K562 (cell line): Measurements from ENCODE around the gene SYNGR4. TPM values are rescaled to one million over a fixed set of nuclear protein-coding genes. Genes with fewer than 3 reads are reported as not detected.
A peak's percentile ranks its signal among the peaks of the same experiment; 100 is the strongest.

Source experiments
- ATAC-seq: fragments of 200-7000 bp; cut with Tn5 transposase; 3 replicates; pipeline ENCODE4 v1.9.1; 2020; ENCODE audit warnings: moderate library complexity
- BruUV-seq: library from RNA; stranded (reverse); fragments of 400-500 nt; replicated peaks from 2 replicates; lab custom pipeline; 2021; lab: Mats Ljungman, UMichigan
- CTCF ChIA-PET: fragments of 300-600 bp; formaldehyde crosslinking; extraction: SDS; loops from one replicate; lab custom pipeline; 2021; ENCODE audit warnings: low intra/inter-chr PET ratio; lab: Yijun Ruan, JAX
- POLR2A ChIA-PET: fragments of 300-600, 350-650 bp; sonication (Branson Sonifier 250); formaldehyde crosslinking; extraction: SDS; loops from one replicate; lab custom pipeline; 2021; ENCODE audit warnings: antibody characterized with exemption, inconsistent platforms; lab: Yijun Ruan, JAX
- DNase-seq, 4 experiments: peaks; one replicate each; pipeline versions ENCODE4 v3.0.0 to v3.0.0-alpha.2; 2011 to 2018; ENCODE audit warnings: low spot score in 3 of 4, mixed read lengths in 3 of 4; ENCODE audit errors: extremely low read depth in 1 of 4
- FAIRE-seq: peaks from 2 replicates; lab custom pipeline; 2011; peaks lifted over from hg19 to GRCh38; lab: Jason Lieb, UNC
- H2AFZ ChIP-seq: 2 replicates; pipeline ENCODE4 v1.6.0; 2011; ENCODE audit warnings: low read depth, low read length, control low read depth, inconsistent platforms
- H3K27ac ChIP-seq: fragments of 200-600 bp; 3 replicates; pipeline ENCODE4 v1.8.0; 2011; ENCODE audit warnings: low read depth, mild to moderate bottlenecking, control low read depth, inconsistent platforms, low read length, moderate library complexity, mixed read lengths; ENCODE audit errors: extremely low read depth
- H3K27me3 ChIP-seq, 2 experiments: fragments of 300-600 bp in 1 of 2; 2 replicates in 1 of 2; 3 replicates in 1 of 2; pipeline versions ENCODE4 v1.6.0 to v1.8.0; 2011; ENCODE audit warnings: inconsistent platforms in 2 of 2, low read length in 2 of 2, mild to moderate bottlenecking in 1 of 2, mixed read lengths in 1 of 2, moderate library complexity in 1 of 2; ENCODE audit not compliant: control insufficient read depth in 2 of 2, insufficient read depth in 2 of 2
- H3K36me3 ChIP-seq: fragments of 300-600 bp; 3 replicates; pipeline ENCODE4 v1.8.0; 2011; ENCODE audit warnings: mild to moderate bottlenecking, low read length, inconsistent platforms; ENCODE audit not compliant: control insufficient read depth, insufficient read depth
- H3K4me1 ChIP-seq, 2 experiments: fragments of 200-600 bp in 1 of 2; replicated peaks in 1 of 2; 2 replicates in 1 of 2; 3 replicates in 1 of 2; pipeline versions ENCODE4 v1.5.1 to v1.8.0; 2011; ENCODE audit warnings: inconsistent platforms in 2 of 2, low read length in 2 of 2, mild to moderate bottlenecking in 1 of 2, mixed read lengths in 1 of 2, moderate library complexity in 1 of 2; ENCODE audit not compliant: control insufficient read depth in 2 of 2, insufficient read depth in 2 of 2
- H3K4me2 ChIP-seq: 2 replicates; pipeline ENCODE4 v1.6.1; 2011; ENCODE audit warnings: low read length, control low read depth, inconsistent platforms, mixed read lengths; ENCODE audit not compliant: insufficient read depth
- H3K4me3 ChIP-seq: fragments of 200-600 bp; sonication (generic), shearing (Covaris generic); 2 replicates; pipeline ENCODE4 v1.5.1; 2016; ENCODE audit warnings: control low read depth, inconsistent platforms
- H3K79me2 ChIP-seq: fragments of 200-600 bp; 3 replicates; pipeline ENCODE4 v1.8.0; 2011; ENCODE audit warnings: low read length, inconsistent platforms; ENCODE audit not compliant: control insufficient read depth, insufficient read depth
- H3K9ac ChIP-seq, 2 experiments: 2 replicates each; pipeline versions ENCODE4 v1.6.0 to v1.6.1; 2011; ENCODE audit warnings: low read depth in 2 of 2, low read length in 2 of 2, control low read depth in 1 of 2, inconsistent platforms in 1 of 2, mild to moderate bottlenecking in 1 of 2, mixed read lengths in 1 of 2; ENCODE audit not compliant: insufficient read depth in 1 of 2
- H3K9me1 ChIP-seq: one replicate; pipeline ENCODE4 v1.6.0; 2011; ENCODE audit warnings: inconsistent platforms, mild to moderate bottlenecking, low read length, moderate library complexity; ENCODE audit not compliant: control insufficient read depth, insufficient read depth
- H3K9me3 ChIP-seq: replicated peaks from 2 replicates; pipeline ENCODE4 v1.5.1; 2011; ENCODE audit warnings: low read depth, low read length, inconsistent platforms; ENCODE audit not compliant: control insufficient read depth, insufficient read depth
- H4K20me1 ChIP-seq: replicated peaks from 2 replicates; pipeline ENCODE4 v1.6.1; 2011; ENCODE audit warnings: low read length, inconsistent platforms, mixed read lengths; ENCODE audit not compliant: control insufficient read depth, insufficient read depth
- ARID1B ChIP-seq: fragments of 450-650 bp; IDR thresholded peaks from 2 replicates; pipeline ENCODE4 v1.6.1; 2016; ENCODE audit warnings: antibody characterized with exemption, mild to moderate bottlenecking, inconsistent platforms
- BACH1 ChIP-seq: fragments of 200-800 bp; sonication (Bioruptor generic); IDR thresholded peaks from 2 replicates; pipeline ENCODE4 v1.6.1; 2016; ENCODE audit warnings: missing genetic modification characterization, missing compliant biosample characterization
- CXXC5 ChIP-seq: fragments of 250-450 bp; sonication (Bioruptor Pico); IDR thresholded peaks from 2 replicates; pipeline ENCODE4 v1.8.0; 2022; ENCODE audit warnings: inconsistent platforms, mild to moderate bottlenecking, moderate library complexity
- ETS1 ChIP-seq: conservative IDR thresholded peaks from 2 replicates; pipeline ENCODE4 v1.6.1; 2011; ENCODE audit warnings: low read depth, mild to moderate bottlenecking, low read length; ENCODE audit not compliant: control insufficient read depth
- FOSL1 ChIP-seq: fragments of 200-800 bp; sonication (Bioruptor generic); conservative IDR thresholded peaks from 2 replicates; pipeline ENCODE4 v1.6.1; 2016; ENCODE audit warnings: missing genetic modification characterization, missing compliant biosample characterization
- HES1 ChIP-seq: fragments of 450-650 bp; IDR thresholded peaks from 2 replicates; pipeline ENCODE4 v1.6.1; 2016; ENCODE audit warnings: low read depth, mild to moderate bottlenecking, moderate library complexity
- KAT8 ChIP-seq: fragments of 450-650 bp; IDR thresholded peaks from 2 replicates; pipeline ENCODE4 v1.6.1; 2016; ENCODE audit warnings: low read depth, mild to moderate bottlenecking
- NFE2L1 ChIP-seq: fragments of 450-650 bp; IDR thresholded peaks from 2 replicates; pipeline ENCODE4 v1.6.1; 2016; ENCODE audit warnings: missing genetic modification characterization, low read depth, mild to moderate bottlenecking, missing compliant biosample characterization, moderate library complexity, borderline replicate concordance
- POLR2AphosphoS2 ChIP-seq: IDR thresholded peaks from 2 replicates; pipeline ENCODE4 v1.6.1; 2012; ENCODE audit warnings: low read length, improper control_type of control experiment
- POLR2B ChIP-seq: fragments of 450-650 bp; IDR thresholded peaks from 2 replicates; pipeline ENCODE4 v1.6.1; 2018; ENCODE audit warnings: low read depth; ENCODE audit not compliant: partially characterized antibody
- SMARCA4 ChIP-seq: fragments of 450-650 bp; IDR thresholded peaks from 2 replicates; pipeline ENCODE4 v1.6.1; 2016
- SREBF1 ChIP-seq: fragments of 150-350 bp; IDR thresholded peaks from 2 replicates; pipeline ENCODE4 v1.6.1; 2014; ENCODE audit warnings: antibody characterized with exemption, low read depth, low read length, borderline replicate concordance
- ZBTB43 ChIP-seq: sonication (generic); formaldehyde crosslinking; IDR thresholded peaks from 2 replicates; pipeline ENCODE4 v1.8.0; 2023; ENCODE audit warnings: mild to moderate bottlenecking, missing genetic modification reagents
- ZNF143 ChIP-seq: sonication (generic); formaldehyde crosslinking; IDR thresholded peaks from 2 replicates; pipeline ENCODE4 v1.9.0; 2022; ENCODE audit warnings: mild to moderate bottlenecking, missing genetic modification reagents
- ZNF384 ChIP-seq: IDR thresholded peaks from 2 replicates; pipeline ENCODE4 v1.6.1; 2012; ENCODE audit warnings: low read depth, low read length, improper control_type of control experiment
- ZNF436 ChIP-seq: fragments of 250-450, 450-650 bp; sonication (Bioruptor Pico); formaldehyde crosslinking; IDR thresholded peaks from 2 replicates; pipeline ENCODE4 v1.7.0; 2020; ENCODE audit warnings: mild to moderate bottlenecking
- WGBS: fragments of 100-300 bp; shearing (Covaris generic); methylation state at CpG from one replicate; pipeline ENCODE4 v1.1.6; 2016; ENCODE audit warnings: low coverage, mixed read lengths; ENCODE audit not compliant: insufficient coverage; ENCODE audit errors: missing lambda C conversion rate; 5-methylcytosine and 5-hydroxymethylcytosine counted together
- in situ Hi-C: fragments of 300-500 bp; cut with MboI; formaldehyde crosslinking; loops from 4 replicates; pipeline ENCODE4 v1.15.0; 2018; ENCODE audit warnings: inconsistent platforms, mixed read lengths
- intact Hi-C: fragments of 100-400 bp; cut with micrococcal nuclease; formaldehyde crosslinking; loops from 2 replicates; pipeline ENCODE4 v1.14.2; 2022
- polyA plus RNA-seq, 8 experiments: library from polyadenylated mRNA; depleted of rRNA in 4 of 8; stranded (reverse) in 5 of 8; unstranded in 3 of 8; fragments of >200 nt; fragmentation: Nextera tagmentation in 2 of 8; fragmentation: Illumina TruSeq in 1 of 8; extraction: Ambion mirVana in 2 of 8; extraction: Trizol in 1 of 8; gene quantifications; 2 replicates each; pipeline versions ENCODE4 v1.2.1 to v1.2.3, GENCODE V29; 2011 to 2014; ENCODE audit warnings: inconsistent platforms in 1 of 8, missing spikeins in 1 of 8
- total RNA-seq, 7 experiments: library from RNA; depleted of rRNA in 6 of 7; stranded (reverse); fragments of >200 nt in 6 of 7; fragmentation: Illumina TruSeq in 2 of 7; extraction: Trizol in 2 of 7; gene quantifications; 2 replicates each; pipeline versions ENCODE4 v1.2.1 to v1.2.3, GENCODE V29; 2011 to 2021; ENCODE audit warnings: low replicate concordance in 1 of 7

SYNGR4 gene
- total and polyA plus RNA-seq, 9 of the 15 experiments (the other 6 are each of a cell fraction or from before 2014, with no cell fraction given): 0.07 to 0.14 TPM; not detected in 7

GRCh38 chr19:48325265-48325910 lies 38.8 kb upstream of the SYNGR4 start, which contains the start of gene EMP3 (continued):
- TF ChIP-seq HES1: no peak
- TF ChIP-seq ZNF436 (CRISPR knock-in tag): no peak

GRCh38 chr19:48329167-48329891 lies 34.8 kb upstream of the SYNGR4 start:
- FAIRE-seq (peak; percentile 63), ATAC-seq (no peak), DNase-seq (peak; percentile 34 to 69 (median 44))
- intact Hi-C loops (loop anchor here (10.0 kb wide), 1 partner anchor 65 kb away; the partner anchor contains the start of genes GRIN2D and KDELR1), in situ Hi-C loops (no loop called here)
- H2AFZ ChIP-seq: no peak overlapping the region
- ChIA-PET POLR2A (interaction anchor here (1.0 kb wide), 1 partner anchor 34 kb away, joined by 4 read pairs; the partner anchor contains the start of genes SYNGR4 and TMEM143), CTCF (no interaction called here)
- WGBS: 58% methylated on average over 15 of the region's 15 CpGs
- peak overlapping the region; percentile 38 for H3K4me2 ChIP-seq
- H3K4me3 ChIP-seq: no peak overlapping the region
- peaks cover 5% of the 10 kb centered on the region for H3K9me1 ChIP-seq
- peaks cover 23 to 74% of the 10 kb centered on the region in 2 experiments for H3K4me1 ChIP-seq
- peak overlapping the region in 1 of 2 experiments; percentile 68; a peak in 2 of 4 replicates for H3K9ac ChIP-seq
- peaks cover 42% of the 10 kb centered on the region for H3K36me3 ChIP-seq
- no TSS peak for BruUV-seq
- no peaks in the 10 kb centered on the region for H3K27me3 ChIP-seq
- H3K79me2 ChIP-seq: peaks cover 44% of the 10 kb centered on the region
- peak overlapping the region; percentile 15; the same call in 2 of the 3 replicates for H3K27ac ChIP-seq
- H3K9me3 ChIP-seq: peaks cover 8% of the 10 kb centered on the region
- H4K20me1 ChIP-seq: no peaks in the 10 kb centered on the region
- no peak for TF ChIP-seq ZBTB43 (CRISPR knock-in tag)
- no peak for TF ChIP-seq SREBF1
- TF ChIP-seq ZNF384: 0 out of 2 replicates have a peak, but pooled peaks have one; percentile 6
- TF ChIP-seq FOSL1 (tag): peak; percentile 95
- TF ChIP-seq POLR2B: peak; percentile 28
- no peak for TF ChIP-seq NFE2L1 (tag)
- no peak for TF ChIP-seq KAT8
- TF ChIP-seq ARID1B: 0 out of 2 replicates have a peak, but pooled peaks have one; percentile 9
- TF ChIP-seq ETS1: peak; percentile 63; the same call in 1 of the 2 replicates
- TF ChIP-seq CXXC5: no peak
- TF ChIP-seq SMARCA4: no peak
- TF ChIP-seq BACH1 (tag): no peak
- TF ChIP-seq POLR2AphosphoS2: peak; percentile 82; the same call in 1 of the 2 replicates
- TF ChIP-seq ZNF143 (CRISPR knock-in tag): peak; percentile 88
